Caki2 (cell line): ENCODE measurements around the gene PTPRU. TPM values are rescaled to one million over a fixed set of nuclear protein-coding genes. Genes with fewer than 3 reads are reported as not detected.

ENCODE experiments used
- DNase-seq: peaks from one replicate; pipeline ENCODE4 v3.0.0-alpha.2; 2015; ENCODE audit warnings: low read depth
- in situ Hi-C: cut with HindIII; loops from 2 replicates; pipeline ENCODE4 v1.10.0; 2016; ENCODE audit warnings: low sequenced_read_pairs, low pct_unique_long_range_greater_than_20kb, mixed read lengths
- total RNA-seq: library from RNA; depleted of rRNA; stranded (reverse); fragments of >200 nt; shearing (Covaris generic); gene quantifications from 2 replicates; pipeline ENCODE4 v1.2.3, GENCODE V29; 2014; ENCODE audit warnings: low replicate concordance; rRNA removed

Gene PTPRU
- total RNA-seq: 42.0 and 43.4 TPM in 2 replicates

- in situ Hi-C loops: loop anchor here (25.0 kb wide), 1 partner anchor 126 kb away; no protein-coding TSS in a partner anchor
- peak; percentile 62 for DNase-seq
Measured at GRCh38 chr1:29235955-29236711, at the start of gene PTPRU. TSS of gene PTPRU (plus strand) at chr1:29236522. CDS start at chr1:29236645, 123 bp downstream.

GRCh38 chr1:29186707-29187106 is 49.6 kb upstream of the PTPRU start:
- DNase-seq: no peak
- in situ Hi-C loops: no loop called here

- DNase-seq: no peak
- in situ Hi-C loops: no loop called here
Measured at GRCh38 chr1:29190718-29191117, 45.6 kb upstream of the PTPRU start.

GRCh38 chr1:29193879-29194455 is 42.4 kb upstream of the PTPRU start:
- DNase-seq: no peak
- in situ Hi-C loops: no loop called here

GRCh38 chr1:29195881-29196291 is 40.4 kb upstream of the PTPRU start:
- in situ Hi-C loops: no loop called here

GRCh38 chr1:29196863-29197589 is 39.3 kb upstream of the PTPRU start:
- in situ Hi-C loops: no loop called here
- DNase-seq: no peak

More at GRCh38 chr1:29195881-29196291, 40.4 kb upstream of the PTPRU start:
- no peak for DNase-seq

- peak; percentile 28 for DNase-seq
- in situ Hi-C loops: no loop called here
Measured at GRCh38 chr1:29197590-29197924, 38.8 kb upstream of the PTPRU start.

- in situ Hi-C loops: no loop called here
- no peak for DNase-seq
Measured at GRCh38 chr1:29197993-29198392, 38.3 kb upstream of the PTPRU start.

- DNase-seq: no peak
- in situ Hi-C loops: no loop called here
Measured at GRCh38 chr1:29200906-29201594, 35.3 kb upstream of the PTPRU start.

GRCh38 chr1:29201595-29202051 is 34.7 kb upstream of the PTPRU start:
- no peak for DNase-seq
- in situ Hi-C loops: no loop called here

- in situ Hi-C loops: no loop called here
- no peak for DNase-seq
Measured at GRCh38 chr1:29202053-29202452, 34.3 kb upstream of the PTPRU start.

GRCh38 chr1:29202584-29203340 is 33.6 kb upstream of the PTPRU start:
- in situ Hi-C loops: no loop called here
- DNase-seq: peak; percentile 87

GRCh38 chr1:29208442-29208841 is 27.9 kb upstream of the PTPRU start:
- DNase-seq: no peak
- in situ Hi-C loops: no loop called here

- no peak for DNase-seq
- in situ Hi-C loops: no loop called here
Measured at GRCh38 chr1:29209173-29209572, 27.1 kb upstream of the PTPRU start.

- in situ Hi-C loops: no loop called here
- DNase-seq: no peak
Measured at GRCh38 chr1:29210278-29211085, 25.8 kb upstream of the PTPRU start.

GRCh38 chr1:29211086-29212030 is 25.0 kb upstream of the PTPRU start:
- in situ Hi-C loops: no loop called here
- no peak for DNase-seq
